ENCODE measurements around the gene SLC25A24. TPM values are rescaled to one million over a fixed set of nuclear protein-coding genes. Genes with fewer than 3 reads are reported as not detected.

SLC25A24 gene
- total RNA-seq, 1 donor from 2014 or later = 39.8 TPM

DNA sequence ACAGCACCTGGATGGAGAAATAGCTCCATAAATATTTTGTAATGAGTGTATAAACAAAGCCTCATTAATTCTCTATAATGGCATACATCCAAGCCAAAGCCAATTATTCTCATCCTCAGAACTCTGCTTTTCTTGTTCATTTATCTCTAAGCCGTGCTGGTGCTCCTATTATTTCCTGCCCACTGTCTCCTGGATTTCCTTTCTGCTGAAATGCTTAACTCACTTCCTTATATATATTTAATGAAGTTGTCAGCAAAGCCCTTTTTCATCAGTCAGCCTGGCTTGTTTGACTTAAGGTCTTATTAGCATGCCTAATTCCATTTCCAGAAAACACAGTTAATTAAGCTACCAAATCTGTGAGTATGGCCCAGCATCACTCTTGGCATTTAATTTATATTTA lies 93.4 kb downstream of the SLC25A24 start:
- FAIRE-seq = no peak
- Histone ChIP-seq H3K27me3 (ENCODE audit: control insufficient read depth, insufficient read depth, low read length) (no peaks in the 10 kb centered on the region), H3K4me3 (ENCODE audit: low read depth, low read length) (no peak overlapping the region), H3K36me3 (ENCODE audit: control insufficient read depth, insufficient read depth, low read length) (no peaks in the 10 kb centered on the region)
- TF ChIP-seq, protein P1, sequence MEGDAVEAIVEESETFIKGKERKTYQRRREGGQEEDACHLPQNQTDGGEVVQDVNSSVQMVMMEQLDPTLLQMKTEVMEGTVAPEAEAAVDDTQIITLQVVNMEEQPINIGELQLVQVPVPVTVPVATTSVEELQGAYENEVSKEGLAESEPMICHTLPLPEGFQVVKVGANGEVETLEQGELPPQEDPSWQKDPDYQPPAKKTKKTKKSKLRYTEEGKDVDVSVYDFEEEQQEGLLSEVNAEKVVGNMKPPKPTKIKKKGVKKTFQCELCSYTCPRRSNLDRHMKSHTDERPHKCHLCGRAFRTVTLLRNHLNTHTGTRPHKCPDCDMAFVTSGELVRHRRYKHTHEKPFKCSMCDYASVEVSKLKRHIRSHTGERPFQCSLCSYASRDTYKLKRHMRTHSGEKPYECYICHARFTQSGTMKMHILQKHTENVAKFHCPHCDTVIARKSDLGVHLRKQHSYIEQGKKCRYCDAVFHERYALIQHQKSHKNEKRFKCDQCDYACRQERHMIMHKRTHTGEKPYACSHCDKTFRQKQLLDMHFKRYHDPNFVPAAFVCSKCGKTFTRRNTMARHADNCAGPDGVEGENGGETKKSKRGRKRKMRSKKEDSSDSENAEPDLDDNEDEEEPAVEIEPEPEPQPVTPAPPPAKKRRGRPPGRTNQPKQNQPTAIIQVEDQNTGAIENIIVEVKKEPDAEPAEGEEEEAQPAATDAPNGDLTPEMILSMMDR (IDR thresholded peaks at IDR 0.05; ENCODE audit: insufficient read depth, low read length, severe bottlenecking) = no peak
- no peak for DNase-seq (ENCODE audit: low read depth)

DNA sequence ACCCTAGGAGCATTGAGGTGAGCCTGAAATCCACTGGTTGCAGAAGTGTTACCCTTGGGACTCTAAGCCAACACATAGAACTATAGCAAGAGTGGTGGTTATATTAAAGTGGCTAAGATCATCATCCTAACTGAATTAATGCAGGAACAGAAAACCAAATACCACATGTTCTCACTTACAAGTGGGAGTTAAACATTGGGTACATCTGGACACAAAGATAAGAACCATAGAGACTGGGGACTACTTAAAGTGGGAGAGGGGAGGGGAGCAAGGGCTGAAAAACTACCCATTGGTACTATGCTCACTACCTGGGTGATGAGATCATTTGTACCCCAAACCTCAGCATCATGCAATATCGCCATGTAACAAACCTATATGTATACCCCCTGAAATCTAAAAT lies 100.0 kb downstream of the SLC25A24 start:
- TF ChIP-seq, protein P1 (IDR thresholded peaks at IDR 0.05; ENCODE audit: insufficient read depth, low read length, severe bottlenecking) = no peak
- DNase-seq (ENCODE audit: low read depth) (no peak), FAIRE-seq (no peak)
- Histone ChIP-seq H3K36me3 (ENCODE audit: control insufficient read depth, insufficient read depth, low read length) (no peaks in the 10 kb centered on the region), H3K27me3 (ENCODE audit: control insufficient read depth, insufficient read depth, low read length) (no peaks in the 10 kb centered on the region), H3K4me3 (ENCODE audit: low read depth, low read length) (no peak overlapping the region)

DNA sequence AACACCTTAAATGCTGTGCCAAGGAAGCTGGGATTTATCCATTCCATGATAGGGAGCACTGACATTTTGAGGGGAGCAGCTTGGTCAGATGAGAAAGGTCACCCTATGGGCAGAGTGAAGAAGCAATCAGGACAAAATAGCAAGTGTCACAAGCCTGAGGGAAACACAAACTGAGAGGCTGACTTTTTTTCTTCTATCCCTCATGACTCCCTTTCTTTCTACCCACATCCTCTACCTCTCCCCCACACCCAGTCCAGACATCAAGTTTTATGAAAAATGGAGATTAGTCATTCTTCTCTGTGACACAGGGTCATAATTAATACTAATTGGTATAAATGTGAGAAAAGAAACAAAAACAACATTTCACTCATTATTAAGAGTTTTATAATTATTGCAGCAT lies 103.1 kb downstream of the SLC25A24 start:
- H3K4me3 ChIP-seq (ENCODE audit: low read depth, low read length) = no peak overlapping the region
- TF ChIP-seq, protein P1 (IDR thresholded peaks at IDR 0.05; ENCODE audit: insufficient read depth, low read length, severe bottlenecking) = no peak
- DNase-seq (ENCODE audit: low read depth) = no peak
- H3K36me3 ChIP-seq (ENCODE audit: control insufficient read depth, insufficient read depth, low read length) = no peaks in the 10 kb centered on the region
- no peak for FAIRE-seq
- no peaks in the 10 kb centered on the region for H3K27me3 ChIP-seq (ENCODE audit: control insufficient read depth, insufficient read depth, low read length)

DNA sequence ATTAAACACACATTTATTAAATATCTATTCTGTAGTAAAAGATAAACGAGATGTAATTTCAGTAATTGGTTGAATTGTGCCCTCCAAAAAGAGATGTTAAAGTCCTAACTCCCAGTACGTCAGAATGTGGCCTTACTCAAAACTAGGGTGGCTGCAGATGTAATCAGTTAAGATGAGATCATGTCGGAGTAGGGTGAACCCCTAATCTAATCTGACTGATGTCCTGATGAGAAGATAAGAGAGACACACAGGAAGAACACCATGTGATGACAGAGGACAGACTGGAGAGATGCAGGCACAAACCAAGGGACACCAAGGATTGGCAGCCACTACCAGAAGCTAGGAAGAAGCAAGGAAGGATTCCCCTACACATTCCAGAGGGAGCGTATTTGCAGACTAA lies 104.1 kb downstream of the SLC25A24 start:
- Histone ChIP-seq H3K27me3 (ENCODE audit: control insufficient read depth, insufficient read depth, low read length) (no peaks in the 10 kb centered on the region), H3K4me3 (ENCODE audit: low read depth, low read length) (no peak overlapping the region), H3K36me3 (ENCODE audit: control insufficient read depth, insufficient read depth, low read length) (no peaks in the 10 kb centered on the region)
- DNase-seq (ENCODE audit: low read depth) (no peak), FAIRE-seq (peak; percentile 40)
- TF ChIP-seq, protein P1 (IDR thresholded peaks at IDR 0.05; ENCODE audit: insufficient read depth, low read length, severe bottlenecking) = no peak

DNA sequence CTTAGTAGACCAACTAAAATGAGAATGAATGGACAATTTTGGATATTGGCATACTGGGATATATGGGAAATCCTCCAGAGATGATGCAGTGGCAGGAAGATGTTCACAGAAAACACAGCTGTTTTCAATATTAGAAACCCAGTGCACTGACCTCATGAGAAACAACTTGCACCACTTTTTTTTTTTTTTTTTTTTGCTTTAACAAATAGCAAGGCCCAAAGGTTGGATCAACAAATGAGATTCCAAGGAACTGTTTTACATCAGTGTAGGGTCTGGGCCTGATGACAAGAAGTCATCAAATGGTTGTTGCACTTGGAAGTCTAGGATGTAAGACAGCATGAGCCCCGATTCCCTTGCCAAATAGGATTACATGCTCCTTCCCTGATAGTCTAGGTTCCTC lies 110.7 kb downstream of the SLC25A24 start:
- TF ChIP-seq, protein P1 (IDR thresholded peaks at IDR 0.05; ENCODE audit: insufficient read depth, low read length, severe bottlenecking) = no peak
- Histone ChIP-seq H3K27me3 (ENCODE audit: control insufficient read depth, insufficient read depth, low read length) (no peaks in the 10 kb centered on the region), H3K4me3 (ENCODE audit: low read depth, low read length) (no peak overlapping the region), H3K36me3 (ENCODE audit: control insufficient read depth, insufficient read depth, low read length) (no peaks in the 10 kb centered on the region)
- DNase-seq (ENCODE audit: low read depth) (no peak), FAIRE-seq (no peak)

DNA sequence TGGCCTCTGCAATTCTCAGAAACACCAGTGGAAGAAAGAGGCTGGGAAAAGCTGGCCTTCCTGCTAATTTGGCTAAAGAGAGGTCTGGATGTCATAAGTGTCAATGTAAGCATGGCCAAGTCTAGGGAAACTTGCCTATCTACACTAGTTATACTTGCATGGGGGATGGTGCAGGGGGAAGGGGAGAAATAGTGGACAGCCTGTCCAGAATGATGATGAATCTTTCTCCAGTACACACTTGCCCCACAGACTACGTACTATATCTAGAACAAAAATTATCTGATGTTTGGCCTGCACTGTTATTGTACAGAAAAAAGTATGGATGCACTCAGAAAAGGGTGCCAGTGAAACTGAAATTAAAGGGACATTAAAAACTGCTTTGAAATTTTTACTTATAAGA lies 114.5 kb downstream of the SLC25A24 start:
- TF ChIP-seq, protein P1 (IDR thresholded peaks at IDR 0.05; ENCODE audit: insufficient read depth, low read length, severe bottlenecking) = no peak
- no peaks in the 10 kb centered on the region for H3K36me3 ChIP-seq (ENCODE audit: control insufficient read depth, insufficient read depth, low read length)
- no peak overlapping the region for H3K4me3 ChIP-seq (ENCODE audit: low read depth, low read length)
- no peak for DNase-seq (ENCODE audit: low read depth)
- H3K27me3 ChIP-seq (ENCODE audit: control insufficient read depth, insufficient read depth, low read length) = no peaks in the 10 kb centered on the region
- FAIRE-seq = no peak
